Activated CD4-positive, alpha-beta T cell treated with anti-CD3 and anti-CD28 coated beads, Interleukin-10, Interleukin-2, amounts not matched to agents 100 ng/mL and 50 ng/mL, durations not matched to agents 16 hours and 8 hours (primary cell): ENCODE results near the gene NXPE3.
A peak's percentile ranks its signal among the peaks of the same experiment; 100 is the strongest.
"Not testable (repeated sequence)": the region's sequence is repeated elsewhere in the genome, so short reads cannot be mapped to it uniquely, and the experiment has no call there.

Experiments
- DNase-seq: peaks from one replicate; pipeline ENCODE4 v3.0.0-alpha.2; 2020

Gene NXPE3

DNA sequence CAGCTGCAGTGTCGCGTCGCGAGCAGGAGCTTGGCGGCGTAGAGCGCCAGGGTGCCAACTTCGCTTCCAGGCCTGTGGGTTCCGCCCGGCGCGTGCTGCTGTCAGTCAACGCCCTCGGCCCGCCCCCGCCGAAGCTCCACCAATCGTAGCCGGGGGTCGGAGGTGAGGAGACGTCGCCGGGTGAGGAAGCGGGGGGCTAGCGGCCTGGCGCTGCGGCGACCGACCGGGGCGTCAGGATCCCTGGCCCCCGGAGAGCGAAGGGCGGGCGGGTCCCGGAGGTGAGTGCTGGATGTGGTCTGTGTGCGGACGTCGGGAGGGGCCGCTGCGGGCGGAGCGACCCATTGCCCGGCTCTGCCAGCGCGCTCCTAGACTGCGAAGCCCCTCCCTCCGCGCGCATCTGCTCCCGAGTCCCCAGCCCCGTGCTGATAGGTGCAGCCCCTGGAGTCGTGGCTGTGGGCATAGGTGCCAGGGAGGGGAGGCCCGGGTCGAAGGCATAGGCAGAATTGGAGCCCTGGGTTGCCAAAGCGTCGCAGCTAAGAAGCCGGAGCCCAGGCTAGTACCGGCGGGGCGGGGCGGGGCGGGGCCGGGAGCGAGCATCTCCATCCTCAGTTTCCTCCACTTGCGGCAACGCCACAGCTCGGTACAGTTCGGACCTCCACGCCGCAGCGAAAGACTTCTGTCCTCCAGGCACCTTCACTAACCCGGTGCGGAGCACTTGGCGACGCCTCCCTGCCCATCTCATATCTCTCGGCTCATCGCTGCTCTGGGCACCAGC is at the start of gene NXPE3:
Gene NXPE3 (plus strand): TSS at position 165 of the 775 bp plus-strand sequence. CDS start 6,386 bp downstream, outside the sequence.
- peak; percentile 95 for DNase-seq

DNA sequence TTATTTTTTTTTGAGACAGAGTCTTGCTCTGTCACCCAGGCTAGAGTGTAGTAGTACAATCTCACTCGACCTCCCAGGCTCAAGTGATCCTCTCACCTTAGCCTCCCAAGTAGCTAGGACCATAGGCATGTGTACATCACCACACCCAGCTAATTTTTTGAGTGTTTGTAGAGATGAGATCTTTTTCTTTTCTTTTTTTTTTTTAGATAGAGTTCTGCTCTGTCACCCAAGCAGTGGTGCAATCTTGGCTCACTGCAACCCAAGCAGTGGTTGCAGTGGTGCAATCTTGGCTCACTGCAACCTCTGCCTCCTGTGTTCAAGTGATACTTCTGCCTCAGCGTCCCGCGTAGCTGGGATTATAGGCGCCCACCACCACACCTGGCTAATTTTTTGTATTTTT is 49.4 kb upstream of the NXPE3 start:
- no peak for DNase-seq

DNA sequence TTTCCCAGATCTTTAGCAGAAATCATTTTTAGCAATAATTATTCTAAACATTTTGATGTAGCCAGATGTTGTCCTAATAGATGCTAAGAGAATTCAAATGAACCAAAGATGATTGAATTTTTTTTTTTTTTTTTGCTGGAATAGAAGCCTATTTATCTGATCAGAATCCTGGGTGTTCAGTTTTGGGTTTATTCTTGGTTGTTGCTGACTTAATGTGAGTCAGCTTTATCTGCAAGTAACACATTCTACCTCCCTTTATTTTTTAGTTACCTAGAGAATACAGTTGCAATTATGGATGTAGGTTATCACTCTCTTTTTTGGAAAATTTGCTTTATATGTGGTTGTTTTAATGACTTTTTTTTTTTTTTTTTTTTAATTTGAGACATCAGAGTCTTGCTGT is 48.2 kb upstream of the NXPE3 start:
- no peak for DNase-seq

DNA sequence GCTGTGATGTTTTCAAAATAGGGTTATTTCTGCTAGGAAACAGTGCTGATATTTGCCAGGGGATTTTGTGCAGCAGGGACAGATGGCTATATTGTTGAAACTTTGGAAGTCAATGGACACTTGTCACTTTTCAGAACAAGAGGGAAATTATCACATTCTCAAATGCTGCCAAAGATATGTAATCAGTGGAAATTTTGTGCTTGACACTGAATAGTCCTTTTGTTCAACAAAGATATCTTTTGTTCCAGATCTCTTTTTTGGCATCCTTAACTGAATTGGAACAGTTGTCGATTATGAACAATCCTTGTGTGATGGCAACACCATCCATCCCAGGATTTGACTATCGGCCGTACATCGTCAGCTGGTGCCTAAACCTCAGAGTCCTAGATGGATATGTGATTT is 46.8 kb upstream of the NXPE3 start:
- DNase-seq = no peak

DNA sequence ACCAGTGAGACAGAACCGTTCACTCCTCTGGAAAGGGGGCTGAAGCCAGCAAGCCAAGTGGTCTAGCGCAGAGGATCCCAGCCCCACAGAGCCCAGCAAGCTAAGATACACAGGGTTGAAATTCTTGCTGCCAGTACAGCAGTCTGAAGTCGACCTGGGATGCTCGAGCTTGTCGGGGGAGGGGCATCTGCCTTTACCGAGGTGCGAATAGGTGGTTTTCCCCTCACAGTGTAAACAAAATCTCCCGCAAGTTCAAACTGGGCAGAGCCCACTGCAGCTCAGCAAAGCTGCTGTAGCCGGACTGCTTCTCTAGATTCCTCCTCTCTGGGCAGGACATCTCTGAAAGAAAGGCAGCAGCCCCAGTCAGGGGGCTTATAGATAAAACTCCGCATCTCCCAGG is 43.2 kb upstream of the NXPE3 start:
- no peak for DNase-seq

DNA sequence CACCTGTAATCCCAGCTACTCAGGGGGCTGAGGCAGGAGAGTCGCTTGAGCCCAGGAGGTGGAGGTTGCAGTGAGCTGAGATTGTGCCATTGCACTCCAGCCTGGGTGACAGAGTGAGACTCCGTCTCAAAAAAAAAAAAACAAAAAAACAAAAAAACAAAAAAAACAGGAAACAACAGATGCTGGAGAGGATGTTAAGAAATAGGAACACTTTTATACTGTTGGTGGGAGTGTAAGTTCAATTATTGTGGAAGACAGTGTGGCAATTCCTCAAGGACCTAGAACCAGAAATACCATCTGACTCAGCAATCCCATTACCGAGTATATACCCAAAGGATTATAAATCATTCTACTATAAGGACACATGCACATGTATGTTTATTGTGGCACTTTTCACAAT is 37.1 kb upstream of the NXPE3 start:
- DNase-seq = not testable (repeated sequence)

DNA sequence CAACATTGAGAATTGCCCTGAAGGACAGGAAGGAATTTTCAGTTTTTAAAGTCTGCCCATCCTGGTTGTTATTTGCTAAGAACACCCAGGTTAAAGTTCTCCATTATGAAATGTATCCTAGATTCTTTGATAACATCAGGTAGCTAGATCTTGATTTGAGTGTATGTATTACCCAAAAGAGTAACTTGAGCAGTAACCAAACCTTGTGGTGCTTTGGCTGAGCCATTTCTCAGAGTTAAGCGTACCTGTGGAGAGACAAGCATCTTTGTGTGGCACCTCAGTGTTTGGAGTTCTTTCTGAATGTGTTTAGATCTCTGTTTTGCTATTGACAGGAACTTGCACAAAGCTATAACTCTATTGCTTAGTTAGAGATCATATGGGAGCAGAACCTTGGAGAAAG is 34.2 kb upstream of the NXPE3 start:
- DNase-seq = no peak

DNA sequence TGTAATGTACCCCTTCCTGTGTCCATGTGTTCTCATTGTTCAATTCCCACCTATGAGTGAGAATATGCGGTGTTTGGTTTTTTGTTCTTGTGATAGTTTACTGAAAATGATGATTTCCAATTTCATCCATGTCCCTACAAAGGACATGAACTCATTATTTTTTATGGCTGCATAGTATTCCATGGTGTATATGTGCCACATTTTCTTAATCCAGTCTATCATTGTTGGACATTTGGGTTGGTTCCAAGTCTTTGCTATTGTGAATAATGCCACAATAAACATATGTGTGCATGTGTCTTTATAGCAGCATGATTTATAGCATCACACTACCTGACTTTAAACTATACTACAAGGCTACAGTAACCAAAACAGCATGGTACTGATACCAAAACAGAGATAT is 33.1 kb upstream of the NXPE3 start:
- not testable (repeated sequence) for DNase-seq

DNA sequence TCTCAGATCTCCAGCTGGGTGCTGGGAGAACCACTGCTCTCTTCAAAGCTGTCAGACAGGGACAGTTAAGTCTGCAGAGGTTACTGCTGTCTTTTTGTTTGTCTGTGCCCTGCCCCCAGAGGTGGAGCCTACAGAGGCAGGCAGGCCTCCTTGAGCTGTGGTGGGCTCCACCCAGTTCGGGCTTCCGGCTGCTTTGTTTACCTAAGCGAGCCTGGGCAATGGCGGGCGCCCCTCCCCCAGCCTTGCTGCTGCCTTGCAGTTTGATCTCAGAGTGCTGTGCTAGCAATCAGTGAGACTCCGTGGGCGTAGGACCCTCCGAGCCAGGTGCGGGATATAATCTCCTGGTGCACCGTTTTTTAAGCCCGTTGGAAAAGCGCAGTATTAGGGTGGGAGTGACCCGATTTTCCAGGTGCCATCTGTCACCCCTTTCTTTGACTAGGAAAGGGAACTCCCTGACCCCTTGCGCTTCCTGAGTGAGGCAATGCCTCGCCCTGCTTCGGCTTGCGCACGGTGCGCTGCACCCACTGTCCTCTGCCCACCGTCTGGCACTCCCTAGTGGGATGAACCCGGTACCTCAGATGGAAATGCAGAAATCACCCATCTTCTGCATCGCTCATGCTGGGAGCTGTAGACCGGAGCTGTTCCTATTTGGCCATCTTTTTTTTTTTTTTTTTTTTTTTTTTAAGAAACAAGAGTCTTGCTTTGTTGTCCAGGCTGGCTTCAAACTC is 25.5 kb upstream of the NXPE3 start:
- peak; percentile 18 for DNase-seq

DNA sequence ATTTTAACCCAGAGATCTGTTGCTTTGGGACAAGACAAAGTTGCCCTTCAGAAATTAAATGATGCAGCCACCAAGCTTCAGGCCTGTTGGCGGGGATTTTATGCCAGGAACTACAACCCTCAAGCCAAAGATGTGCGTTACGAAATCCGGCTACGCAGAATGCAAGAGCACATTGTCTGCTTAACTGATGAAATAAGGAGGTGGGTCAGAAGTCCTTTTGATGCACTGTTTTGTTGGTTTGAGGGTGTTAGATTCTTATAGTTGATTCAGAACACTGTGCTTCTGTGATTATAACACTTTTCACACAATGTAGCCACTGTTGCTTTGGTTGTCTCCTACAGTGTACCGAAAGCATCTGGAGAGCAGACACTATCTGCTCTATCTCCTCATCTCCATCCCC is 20.8 kb upstream of the NXPE3 start:
- DNase-seq = no peak

DNA sequence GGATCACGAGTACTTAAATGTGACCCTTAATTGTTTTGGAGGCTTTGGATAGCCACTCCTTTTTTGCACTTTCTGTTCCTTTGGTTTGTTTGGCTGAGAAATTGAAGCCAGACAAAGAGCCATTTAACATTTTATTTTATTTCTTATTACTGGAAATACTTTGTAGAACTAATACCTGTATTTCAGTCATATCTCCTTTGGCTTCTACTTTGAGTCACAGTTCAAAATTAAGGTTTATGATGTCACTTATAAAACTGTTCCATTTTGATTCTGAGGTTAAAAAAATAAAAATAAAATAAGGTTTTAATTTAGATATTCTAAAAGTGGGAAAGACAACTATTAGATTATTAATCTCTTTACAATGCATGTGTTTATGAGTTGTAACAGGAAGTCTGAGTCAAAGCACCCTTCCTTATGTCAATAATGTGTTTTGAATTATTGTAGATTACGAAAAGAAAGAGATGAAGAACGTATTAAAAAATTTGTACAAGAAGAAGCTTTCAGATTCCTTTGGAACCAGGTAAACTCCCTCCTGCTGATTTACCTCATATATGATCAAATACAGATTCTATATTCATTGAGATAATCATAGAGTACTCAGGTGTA is 16.9 kb upstream of the NXPE3 start:
- no peak for DNase-seq

DNA sequence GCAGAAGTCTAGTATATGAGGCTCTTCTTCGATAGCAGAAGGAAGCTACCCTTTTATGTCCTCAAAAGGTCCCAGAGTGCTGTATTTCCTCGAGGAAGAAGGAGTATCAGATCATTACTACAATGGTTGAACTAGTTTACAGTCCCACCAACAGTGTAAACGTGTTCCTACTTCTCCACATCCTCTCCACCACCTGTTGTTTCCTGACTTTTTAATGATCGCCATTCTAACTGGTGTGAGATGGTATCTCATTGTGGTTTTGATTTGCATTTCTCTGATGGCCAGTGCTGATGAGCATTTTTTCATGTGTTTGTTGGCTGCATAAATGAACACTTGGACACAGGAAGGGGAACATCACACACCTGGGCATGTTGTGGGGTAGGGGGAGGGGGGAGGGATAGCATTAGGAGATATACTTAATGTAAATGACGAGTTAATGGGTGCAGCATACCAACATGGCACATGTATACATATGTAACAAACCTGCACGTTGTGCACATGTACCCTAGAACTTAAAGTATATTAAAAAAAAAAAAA is 1.2 kb upstream of the NXPE3 start:
- DNase-seq = not testable (repeated sequence)

DNA sequence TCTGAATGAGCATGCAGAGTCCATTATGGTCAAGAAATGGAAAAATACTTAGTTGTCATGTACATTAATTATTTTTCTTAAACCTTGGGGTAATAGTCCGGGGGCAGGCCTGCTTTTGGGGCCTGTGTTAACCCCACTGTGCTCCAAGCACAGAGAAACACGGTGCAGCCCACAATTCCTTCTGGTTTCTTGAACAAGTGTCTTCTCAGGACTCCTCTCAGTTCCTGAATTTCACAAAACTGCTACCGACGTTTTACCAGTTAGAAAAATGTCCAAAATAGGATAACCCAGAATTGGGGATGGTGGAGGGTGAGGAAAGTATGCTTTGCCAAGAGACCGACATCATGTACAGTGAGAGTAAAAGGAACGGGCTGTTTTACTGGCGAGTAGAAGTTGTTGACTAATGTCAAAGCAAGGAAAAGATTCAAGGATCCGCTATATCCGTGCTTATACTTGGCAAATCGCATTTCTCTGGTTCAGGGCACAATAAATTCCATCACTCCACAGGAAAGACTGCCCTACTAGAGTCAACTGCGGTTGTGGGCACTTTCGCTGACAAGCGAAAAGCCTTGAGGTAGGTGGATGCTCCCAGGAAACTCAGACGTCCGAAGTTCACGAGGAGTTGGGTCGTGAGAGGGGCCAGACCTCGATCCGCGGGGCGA is 495 bp upstream of the NXPE3 start:
- no peak for DNase-seq

DNA sequence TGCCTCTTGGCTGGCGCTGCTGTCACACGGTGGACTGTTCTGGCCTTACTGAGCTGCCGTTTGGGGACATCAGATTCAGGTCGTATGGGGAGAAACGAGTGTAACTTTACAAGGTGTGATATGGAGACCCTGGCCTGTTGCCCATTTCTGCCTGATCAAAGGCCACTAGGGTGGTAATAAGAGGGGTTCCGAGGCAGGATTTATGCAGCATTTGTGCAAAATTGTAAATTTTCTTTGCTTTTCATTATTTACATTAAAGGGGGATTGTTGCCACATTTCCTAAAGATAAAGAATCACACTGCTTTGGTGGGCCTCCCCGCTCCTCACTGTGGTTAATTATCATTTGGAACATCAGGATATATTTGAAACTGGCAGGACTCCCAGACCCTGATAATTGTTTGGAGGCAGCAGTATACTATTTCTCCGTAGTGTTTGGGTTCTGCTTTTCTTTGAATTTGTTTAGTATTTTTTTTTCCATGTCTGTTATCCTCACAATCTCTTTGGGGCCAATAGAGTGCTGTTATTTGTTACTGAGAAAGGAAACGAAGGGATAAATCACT is 891 bp downstream of the NXPE3 start:
- DNase-seq = no peak

DNA sequence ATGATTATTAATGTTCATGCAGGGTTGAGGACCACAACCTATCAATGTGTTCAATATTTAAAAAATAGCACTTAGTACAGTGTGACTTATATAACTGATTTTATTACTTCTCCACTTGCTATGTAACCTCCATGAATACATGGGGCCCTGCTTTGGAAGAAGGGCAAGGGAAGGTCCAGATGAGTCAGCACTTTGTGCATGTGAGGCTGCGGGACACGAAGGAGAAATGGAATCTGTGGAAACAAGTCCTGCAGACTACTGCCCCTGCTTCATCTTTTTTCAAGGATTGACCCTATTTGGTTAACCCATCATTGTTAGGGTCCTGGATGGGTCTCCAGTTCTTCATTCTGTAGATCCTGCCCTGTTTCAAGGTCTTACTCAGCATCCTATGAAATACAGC is 1.6 kb downstream of the NXPE3 start:
- DNase-seq = no peak

DNA sequence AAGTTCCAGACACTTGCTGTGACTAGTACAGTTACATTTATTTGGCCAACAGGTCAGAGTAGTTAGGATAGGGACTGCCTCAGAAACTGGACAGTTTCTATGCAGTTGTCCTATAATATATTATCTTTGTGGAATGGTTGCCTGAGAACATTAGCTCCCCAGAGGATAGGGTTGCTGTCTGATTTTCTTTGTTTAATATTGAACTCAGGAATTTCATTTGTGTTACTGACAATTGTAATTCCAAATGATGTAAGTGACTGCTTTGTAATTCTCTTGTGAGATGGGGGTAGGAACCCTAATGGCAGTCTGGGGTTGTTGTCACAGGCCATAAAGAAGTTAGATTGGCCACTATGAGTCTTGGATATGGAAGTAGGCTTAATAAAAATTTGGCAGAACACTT is 2.2 kb downstream of the NXPE3 start:
- no peak for DNase-seq

DNA sequence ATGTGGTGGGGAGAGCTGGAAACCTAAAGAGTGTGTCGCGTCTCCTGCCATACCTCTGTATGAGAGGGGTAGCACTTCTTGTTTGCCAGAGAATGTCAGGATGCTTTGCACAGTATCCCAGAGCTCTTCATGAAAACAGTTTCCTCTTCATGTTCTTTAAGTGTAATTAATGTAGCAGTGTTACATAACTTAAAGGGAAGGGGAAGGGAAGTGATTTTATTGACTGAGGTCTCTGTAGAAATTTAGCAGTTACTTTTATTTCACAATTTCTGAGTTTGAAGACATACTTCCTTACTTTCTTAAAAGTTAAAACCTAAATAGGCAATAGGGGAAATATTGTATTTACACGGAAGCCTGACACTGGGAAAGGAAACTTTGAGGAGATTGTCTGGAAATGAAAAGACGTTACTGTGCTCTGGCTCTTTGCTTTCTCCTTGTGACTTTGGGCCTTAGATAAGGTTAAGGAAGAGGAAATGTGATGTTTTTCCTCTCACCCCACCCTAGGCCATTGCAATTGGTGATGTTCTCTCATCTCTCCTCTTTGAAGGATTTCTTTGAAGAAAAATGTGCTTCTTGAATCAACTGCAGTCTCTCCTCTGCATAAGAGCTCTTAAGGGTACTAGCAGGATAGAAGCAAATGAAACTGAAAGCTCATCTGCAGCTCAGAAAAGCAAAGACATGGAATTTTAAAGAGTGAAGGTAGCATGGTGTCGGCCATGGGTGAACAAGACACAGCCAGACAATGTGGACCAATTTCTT is 6.0 kb downstream of the NXPE3 start:
- DNase-seq = no peak

DNA sequence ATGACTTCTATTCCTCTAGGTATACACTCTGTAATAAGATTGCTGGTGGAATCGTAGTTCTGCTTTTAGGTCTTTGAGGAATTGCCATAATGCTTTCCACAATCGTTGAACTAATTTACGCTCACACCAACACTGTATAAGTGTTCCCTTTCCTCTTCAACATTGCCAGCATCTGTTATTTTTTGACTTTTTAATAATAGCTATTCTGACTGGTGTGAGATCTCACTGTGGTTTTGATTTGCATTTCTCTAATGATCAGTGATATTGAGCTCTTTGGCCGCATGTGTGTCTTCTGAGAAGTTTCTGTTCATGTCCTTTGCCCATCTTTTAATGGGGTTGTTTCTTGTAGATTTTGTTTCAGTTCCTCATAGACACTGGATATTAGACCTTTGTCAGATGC is 12.8 kb downstream of the NXPE3 start:
- no peak for DNase-seq

DNA sequence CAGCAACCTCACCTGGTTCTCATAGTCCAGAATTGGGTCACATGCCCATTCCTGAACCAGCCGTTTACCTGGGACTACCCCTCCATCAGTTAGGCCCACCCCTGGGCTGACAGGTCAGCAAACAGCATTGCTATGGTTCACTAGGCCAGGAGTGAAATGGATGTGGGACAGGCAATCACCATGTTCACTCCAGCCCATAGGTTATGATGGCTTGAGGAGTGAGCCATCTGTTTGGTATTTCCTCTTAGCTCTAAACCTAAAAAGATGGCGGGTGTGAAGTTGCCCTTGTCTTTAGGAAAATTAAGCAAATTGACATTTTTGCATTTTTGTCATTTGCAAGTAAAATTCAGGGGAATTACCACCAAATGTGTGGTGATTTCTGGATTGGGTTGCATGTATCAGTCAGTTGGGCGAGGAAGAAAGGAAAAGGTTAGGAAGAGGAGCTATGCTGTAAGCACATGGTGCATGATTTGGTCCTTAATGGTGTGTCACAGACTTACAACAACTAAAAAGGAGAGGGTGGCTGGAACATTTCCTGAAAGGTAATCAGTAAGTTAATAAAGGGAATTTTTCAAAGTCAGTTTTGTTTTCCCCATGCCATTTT is 17.2 kb downstream of the NXPE3 start:
- no peak for DNase-seq

DNA sequence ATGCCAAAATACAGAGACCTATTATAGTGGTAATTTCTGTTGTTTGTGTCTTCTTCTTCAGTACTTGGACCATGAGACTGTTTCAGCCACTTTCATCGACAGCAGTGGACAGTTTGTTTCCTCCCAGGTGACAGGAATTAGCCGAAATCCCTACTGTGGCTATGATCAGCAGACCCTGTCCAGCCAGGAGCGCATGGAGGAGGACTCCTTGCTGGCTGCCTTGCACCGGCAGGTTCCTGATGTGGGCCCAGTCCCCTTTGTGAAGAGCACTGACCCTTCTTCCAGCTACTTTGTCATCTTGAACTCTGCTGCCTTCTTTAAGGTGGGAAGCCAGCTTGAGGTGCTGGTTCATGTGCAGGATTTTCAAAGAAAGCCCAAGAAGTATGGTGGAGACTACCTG is 22.2 kb downstream of the NXPE3 start:
- DNase-seq = no peak

DNA sequence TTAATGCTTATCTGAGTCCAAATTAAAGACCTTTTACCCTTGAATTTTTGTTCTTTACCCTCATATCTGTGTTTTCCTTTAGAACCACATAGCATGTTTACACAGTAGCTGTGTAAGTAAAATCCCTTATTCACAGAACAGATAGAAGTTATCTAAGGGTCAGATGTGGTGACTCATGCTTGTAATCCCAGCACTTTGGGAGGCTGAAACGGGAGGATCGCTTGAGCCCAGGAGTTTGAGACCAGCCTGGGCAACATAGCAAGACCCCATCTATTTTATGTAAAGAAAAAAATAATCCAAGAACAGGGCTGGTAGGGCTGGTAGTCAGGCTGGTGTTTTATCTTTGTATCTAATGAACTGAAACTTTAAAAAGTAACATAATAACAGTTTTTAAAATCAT is 23.2 kb downstream of the NXPE3 start:
- DNase-seq = no peak
